ELR (cell line): Measurements from ENCODE around the gene ZNF638.

Source experiments
- DNase-seq: peaks from one replicate; pipeline ENCODE4 v3.0.0-alpha.2; 2015; ENCODE audit warnings: low read depth

Gene ZNF638

DNA sequence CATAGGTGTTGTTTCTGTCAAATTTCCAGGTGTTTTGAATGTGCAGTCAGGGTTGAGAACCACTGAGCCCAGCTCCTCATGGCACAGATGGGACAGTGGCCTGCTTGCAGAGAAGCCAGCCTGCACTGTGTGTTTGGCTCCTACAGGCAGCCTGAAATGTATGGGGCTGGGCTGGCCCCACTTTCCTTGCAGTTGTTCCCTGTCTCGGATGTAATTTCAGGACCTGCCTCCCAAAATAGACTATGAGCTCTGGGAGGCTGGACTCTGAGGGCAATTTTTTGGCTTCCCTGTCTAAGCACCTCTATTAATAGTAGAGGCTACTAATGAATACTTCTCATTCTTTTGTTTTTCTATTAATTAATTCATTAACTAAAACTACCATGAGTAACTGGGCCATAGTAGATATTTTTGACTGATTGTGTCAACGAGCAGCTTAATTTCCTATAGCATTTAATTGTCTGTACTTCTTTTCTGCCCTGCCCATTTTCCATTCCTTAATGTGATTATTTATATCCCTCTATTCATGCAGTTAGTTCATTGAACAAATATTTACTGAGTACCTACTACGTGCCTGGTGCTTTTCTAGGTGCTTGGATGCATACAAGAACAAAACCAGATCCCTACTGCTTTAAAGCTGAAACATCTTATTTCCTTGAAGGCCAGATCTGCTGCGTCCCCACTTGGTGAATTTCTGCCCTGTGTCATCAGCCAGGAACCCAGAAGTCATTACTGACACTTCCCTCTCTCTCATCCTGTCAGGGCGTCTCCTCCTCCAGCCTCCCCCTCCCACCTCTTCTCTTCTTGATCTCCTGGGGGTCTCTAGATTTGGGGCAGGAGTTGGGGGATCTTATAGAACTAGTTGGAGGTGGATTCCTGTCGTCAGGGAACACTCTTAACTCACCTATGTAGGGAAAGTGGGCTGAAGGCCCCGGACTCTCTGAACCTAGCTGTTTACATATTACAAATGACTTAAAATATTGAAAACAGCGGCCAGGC lies 138.1 kb downstream of the ZNF638 start:
- DNase-seq: no peak

DNA sequence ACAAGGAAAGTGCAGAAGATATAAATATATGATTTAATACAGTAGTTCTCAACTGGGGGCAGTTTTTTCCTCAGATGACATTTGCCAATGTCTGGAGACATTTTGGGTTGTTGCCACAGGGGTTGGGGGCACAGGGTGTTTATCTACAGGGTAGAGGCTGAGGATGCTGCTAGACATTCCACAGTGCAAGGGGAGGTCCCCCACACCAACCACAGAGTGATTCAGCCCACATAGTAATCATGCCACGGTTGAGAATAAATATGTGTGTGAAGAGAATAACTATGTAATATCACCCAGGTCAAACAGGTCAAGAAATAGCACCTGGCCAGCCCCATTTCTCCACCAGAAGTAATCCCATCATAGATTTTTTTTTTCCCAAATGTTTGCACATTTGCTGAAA lies 139.7 kb downstream of the ZNF638 start:
- peak; percentile 82 for DNase-seq

DNA sequence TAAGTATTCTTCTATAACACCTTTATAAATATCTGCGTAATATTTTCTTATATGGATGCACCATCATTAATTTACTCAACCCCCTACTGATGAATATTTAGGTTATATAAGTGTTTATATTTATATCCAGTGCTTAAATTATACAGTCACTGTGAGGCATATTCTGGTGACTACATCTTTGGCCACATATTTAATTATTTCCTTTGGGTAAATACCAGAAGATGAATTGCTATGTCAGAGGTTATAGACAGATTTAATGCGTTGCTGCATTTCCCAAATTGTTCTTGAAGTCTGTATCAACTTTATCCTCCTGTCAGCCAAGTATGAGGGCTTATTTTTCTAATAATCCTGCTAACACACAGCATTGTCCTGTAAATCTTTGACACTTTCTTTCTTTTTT lies 140.4 kb downstream of the ZNF638 start:
- peak; percentile 34 for DNase-seq

DNA sequence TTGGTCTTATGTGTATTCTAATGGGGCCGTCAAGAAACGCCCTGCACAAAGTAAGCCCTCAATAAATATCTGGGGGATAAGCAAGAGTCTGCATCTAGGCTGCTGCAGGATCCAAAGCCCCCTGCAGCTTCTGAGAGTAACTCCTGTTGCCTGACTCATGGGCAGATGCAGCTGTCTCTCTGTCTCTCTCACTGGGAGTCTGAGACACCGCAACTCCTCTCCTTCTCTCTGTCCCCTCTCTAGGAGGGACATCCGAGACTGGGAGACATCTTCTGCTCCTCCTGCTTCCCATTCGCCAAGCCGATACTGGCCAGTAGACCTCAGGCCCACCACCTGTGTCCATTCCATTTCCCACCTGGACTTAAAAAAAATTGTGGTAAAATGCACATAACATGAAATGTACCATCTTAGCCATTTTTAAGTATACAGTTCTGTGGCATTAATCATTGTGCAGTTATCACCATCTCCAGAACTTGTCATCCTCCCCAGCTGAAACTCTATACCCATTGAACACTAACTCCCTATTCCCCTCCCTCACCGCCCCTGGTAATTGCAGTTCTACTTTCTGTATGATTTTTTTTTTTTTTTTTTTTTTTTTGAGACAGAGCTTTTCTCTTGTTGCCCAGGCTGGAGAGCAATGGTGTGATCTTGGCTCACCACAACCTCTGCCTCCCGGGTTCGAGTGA lies 141.9 kb downstream of the ZNF638 start:
- DNase-seq: no peak

DNA sequence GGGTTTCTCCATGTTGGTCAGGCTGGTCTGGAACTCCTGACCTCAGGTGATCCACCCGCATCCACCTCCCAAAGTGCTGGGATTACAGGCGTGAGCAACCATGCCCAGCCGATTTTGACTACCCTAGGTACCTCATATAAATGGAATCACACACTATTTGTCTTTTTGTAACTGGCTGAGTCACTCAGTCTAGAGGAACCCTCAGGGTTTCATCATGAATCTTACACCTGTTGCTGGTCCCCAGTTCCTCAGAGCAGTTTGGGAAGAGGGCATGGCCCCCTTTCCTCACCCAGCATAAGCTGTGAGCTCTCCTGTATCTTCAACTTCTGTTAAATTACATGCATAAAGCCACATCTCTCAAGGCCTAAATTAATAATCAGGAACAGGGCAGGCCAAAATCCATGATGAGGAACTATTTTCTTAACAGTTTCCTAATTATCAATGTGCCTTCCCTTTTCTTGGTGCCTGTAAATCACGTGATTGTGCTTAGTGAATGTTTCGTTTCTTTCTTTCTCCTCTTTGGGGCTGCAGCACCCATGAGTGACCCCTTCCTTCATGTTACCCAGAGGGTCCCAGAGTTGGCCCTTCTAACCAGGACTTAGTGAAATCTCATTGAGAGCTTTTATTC lies 142.6 kb downstream of the ZNF638 start:
- DNase-seq: no peak

DNA sequence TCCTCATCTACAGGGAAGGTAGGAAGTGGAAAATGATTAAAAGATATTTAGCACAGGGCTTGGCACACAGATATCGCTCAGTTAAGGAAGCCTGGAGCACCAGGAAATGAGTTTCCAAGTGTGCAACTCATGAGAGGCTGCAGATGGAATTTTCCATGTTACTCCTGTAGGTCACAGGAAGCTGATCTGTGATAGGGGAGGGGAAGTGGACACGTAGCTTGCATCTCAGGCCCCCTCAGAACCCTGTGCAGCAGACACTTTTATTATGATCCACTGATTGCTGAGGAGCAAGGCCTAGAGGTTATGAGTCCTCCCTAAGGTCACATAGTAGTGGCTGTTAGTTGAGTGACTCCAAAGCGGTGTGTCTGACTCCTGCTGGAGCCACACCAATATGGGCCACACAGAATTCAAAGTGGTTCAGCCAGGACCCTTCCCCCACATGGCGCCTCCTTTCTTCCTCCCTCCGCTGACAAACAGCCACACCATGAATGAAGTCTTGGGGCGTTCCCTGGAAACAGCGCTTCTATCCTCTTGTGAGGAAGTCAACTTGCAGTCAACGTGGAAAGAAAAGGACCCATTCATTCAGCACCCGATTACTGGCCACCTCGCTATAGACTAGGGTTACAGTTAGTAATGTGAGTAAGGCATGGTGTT lies 143.3 kb downstream of the ZNF638 start:
- no peak for DNase-seq

DNA sequence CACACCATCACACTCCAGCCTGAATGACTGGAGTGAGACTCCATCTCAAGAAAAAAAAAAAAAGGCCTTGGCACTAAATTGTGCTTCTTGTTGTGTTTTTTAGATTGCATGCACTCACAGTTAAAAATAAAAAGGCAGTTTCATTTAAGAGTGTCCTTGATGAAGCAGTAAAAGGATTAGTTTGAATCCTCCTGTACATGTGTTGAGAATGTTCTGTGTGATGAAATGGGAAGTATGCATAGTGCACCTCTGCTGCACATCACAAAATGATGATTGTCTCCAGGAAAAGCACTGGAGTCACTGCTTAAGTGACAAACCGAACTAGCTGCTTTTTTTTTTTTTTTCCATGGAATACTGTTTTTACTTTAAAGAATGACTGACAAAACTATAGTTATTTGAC lies 144.9 kb downstream of the ZNF638 start:
- DNase-seq: no peak

DNA sequence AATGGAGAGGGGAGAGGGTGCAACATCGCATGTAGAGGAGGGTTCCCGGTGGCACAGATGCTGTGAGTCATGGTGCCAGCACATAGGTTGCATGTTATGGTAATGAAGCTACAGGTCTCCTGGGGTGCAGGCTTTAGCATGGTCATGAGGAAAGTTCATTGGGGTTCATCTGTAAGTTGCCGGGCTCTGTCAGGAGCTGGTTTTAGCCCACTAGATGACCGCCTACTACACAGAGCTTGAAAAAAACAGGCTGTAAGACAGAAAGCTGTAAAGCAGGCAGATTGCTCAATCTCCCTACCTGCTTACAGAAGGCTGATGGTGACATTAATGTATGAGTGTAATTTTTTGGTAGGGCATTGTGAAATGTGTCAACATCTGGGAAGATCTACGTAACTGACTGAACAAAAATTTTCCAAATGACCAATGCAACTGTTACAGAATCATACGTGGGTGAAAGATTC lies 145.7 kb downstream of the ZNF638 start:
- DNase-seq: no peak

DNA sequence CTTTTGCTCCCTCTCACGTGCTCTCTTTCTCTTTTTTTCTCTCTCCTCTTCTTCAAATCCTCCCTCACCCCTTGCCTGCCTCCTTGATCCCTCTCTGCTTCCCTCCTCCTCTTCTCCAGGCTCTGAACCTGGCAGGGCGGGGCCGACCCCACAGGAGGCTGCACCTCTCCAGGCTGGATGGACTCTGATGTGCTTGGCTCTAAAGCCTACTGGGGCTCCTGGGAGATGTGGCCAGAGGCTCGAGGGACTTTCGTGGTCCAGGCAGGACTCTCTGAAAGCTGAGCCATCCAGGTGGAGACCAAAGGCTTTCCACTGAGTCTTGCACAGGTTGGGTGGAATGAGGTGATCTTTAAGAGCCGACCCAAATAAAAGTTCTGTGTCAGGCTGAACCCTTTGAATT lies 147.2 kb downstream of the ZNF638 start:
- DNase-seq: no peak

DNA sequence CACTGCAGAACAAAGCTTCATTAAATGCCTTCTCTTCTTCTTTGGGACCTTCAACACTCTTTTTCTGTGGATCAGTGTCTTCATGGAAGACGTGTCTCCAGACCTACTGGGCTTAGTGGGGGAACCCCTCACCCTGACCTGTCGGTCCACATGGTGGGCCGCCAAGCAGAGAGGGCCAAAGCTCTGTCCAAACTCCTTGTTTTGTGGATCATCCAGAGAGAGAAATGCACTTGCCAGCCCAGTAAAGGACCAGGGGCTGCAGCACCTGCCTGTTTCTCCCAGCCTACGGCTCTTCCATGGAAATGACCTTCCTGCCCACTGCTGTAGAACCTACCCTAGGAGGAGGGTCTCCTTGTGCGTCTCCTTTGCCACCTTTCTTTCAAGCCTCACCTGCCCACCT lies 147.7 kb downstream of the ZNF638 start:
- no peak for DNase-seq

DNA sequence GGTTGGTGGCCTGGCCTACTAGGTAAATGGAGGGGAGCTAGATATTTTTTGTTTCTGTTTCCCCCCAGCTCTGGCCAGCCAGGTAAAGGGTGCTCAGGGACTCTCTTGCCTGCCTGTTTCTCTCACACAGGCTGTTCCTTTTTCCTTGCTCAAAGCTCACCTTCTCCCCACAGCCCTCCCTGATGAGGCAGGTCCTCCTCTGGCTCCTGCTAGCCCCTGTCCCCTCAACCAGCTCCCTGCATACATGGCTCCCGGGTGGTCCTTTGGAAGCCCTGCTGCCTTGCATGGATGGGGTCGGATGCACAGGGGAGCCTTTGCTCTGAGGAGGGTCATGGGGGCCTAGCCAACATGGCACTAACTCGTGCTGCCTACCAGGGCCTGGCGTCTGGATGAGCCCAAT lies 149.5 kb downstream of the ZNF638 start:
- no peak for DNase-seq

DNA sequence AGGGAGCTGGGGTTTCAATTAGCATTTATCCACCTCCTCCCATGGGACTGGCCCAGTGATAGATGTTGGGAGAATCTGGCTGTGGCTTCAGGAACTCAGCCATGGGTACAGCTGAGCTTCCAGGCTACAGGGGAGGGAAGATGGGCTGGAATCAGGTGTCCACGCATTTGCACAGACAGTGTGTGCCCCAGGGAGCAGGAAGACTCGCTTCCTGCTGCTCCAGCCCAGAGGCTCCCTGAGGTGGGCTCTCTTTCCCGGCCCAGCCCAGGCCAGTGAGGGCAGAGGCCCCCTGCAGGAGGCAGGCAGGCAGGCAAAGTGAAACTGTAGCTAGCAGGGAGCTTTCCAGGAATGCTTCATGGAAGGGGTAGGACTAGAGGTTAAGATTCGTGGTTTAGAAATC lies 150.5 kb downstream of the ZNF638 start:
- DNase-seq: no peak

DNA sequence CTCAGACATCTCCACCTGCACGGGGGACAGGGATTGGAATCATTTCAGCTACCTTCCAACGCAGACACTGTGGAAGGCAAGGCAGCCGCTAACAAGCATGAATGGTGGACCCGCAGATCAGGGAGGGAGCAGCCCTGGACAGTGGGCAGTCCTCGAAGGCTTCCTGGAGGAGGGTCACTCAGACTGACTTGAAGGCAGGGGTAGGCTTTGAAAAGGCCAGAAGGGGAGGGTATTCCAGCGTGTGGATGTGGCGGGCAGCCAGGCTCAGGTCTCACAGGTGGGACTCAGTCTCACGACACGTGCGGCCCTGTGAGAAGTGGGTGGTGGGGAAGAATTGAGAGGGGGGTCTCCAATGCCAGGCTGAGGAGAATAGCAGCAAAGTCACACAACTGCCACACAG lies 151.7 kb downstream of the ZNF638 start:
- no peak for DNase-seq

DNA sequence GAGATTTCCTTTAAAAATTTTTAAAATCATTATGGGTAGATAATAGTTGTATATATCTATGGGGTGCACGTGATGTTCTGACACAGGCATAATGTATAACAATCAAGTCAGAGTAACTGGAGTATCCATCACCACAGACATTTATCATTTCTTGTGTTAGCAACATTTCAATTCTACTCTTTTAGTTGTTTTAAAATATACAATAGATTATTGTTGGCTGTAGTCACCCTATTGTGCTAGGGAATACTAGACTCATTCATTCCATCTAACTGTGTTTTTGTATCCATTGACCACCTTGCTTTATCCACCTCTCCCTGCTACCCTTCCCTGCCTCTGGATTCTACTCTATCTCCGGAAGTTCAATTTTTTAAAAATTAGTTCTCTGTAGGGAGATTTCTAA lies 152.8 kb downstream of the ZNF638 start:
- no peak for DNase-seq
